Astrocyte of the spinal cord (primary cell): Measurements from ENCODE around the gene CCHCR1.
"Not testable (repeated sequence)": the region's sequence is repeated elsewhere in the genome, so short reads cannot be mapped to it uniquely, and the experiment has no call there.

Experiments
- DNase-seq: peaks from one replicate; pipeline ENCODE4 v3.0.0; 2011; ENCODE audit warnings: low read depth, low spot score
- H3K4me3 ChIP-seq: 2 replicates; pipeline ENCODE4 v1.5.1; 2011; ENCODE audit warnings: low read depth, mild to moderate bottlenecking, low read length, moderate library complexity
- in situ Hi-C: cut with HindIII; loops from 2 replicates; pipeline ENCODE4 v1.10.0; 2017; ENCODE audit warnings: low sequenced_read_pairs
- TF ChIP-seq, protein P1 (sequence below): IDR thresholded peaks from 2 replicates; pipeline ENCODE4 v1.5.1; 2012; ENCODE audit warnings: low read depth, mild to moderate bottlenecking, low read length, inconsistent platforms

CCHCR1 gene, protein sequence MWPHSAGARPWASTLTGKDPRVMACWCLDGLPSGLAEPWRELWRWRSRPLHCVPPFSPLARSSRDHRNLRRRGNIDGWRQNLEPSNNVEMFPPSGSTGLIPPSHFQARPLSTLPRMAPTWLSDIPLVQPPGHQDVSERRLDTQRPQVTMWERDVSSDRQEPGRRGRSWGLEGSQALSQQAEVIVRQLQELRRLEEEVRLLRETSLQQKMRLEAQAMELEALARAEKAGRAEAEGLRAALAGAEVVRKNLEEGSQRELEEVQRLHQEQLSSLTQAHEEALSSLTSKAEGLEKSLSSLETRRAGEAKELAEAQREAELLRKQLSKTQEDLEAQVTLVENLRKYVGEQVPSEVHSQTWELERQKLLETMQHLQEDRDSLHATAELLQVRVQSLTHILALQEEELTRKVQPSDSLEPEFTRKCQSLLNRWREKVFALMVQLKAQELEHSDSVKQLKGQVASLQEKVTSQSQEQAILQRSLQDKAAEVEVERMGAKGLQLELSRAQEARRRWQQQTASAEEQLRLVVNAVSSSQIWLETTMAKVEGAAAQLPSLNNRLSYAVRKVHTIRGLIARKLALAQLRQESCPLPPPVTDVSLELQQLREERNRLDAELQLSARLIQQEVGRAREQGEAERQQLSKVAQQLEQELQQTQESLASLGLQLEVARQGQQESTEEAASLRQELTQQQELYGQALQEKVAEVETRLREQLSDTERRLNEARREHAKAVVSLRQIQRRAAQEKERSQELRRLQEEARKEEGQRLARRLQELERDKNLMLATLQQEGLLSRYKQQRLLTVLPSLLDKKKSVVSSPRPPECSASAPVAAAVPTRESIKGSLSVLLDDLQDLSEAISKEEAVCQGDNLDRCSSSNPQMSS

DNA sequence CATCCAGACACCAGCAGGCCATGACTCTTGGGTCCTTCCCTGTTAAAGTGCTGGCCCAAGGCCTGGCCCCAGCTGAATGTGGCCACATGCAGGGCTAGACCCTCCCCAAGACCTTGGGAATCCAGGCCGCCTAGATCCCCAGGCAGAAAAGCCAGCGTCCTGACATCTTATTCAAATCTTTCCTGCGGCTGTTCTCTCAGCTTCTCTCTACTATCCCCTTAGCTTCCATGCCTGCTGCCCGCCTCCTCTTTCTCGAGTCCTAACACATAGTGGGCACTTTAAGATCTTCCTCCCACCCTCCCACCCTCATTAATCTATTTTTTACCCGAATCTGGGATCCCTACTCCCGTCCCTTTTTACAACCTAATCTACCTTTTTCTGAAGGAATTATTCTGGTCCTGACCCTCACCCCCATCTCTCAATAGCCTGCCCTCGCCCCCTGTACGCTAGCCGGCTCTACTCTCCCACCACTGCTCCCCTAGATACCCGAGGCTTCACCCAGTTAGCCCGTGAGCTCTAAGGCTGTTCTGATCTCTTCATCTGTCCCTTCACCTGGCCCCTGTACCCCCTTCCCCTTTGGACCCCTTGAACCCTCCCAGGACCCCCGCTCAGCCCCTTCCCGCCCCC lies at the start of gene CCHCR1:
TSS of gene CCHCR1 (minus strand) at position 290 of the 627 bp plus-strand sequence. CDS start at position 88, 202 bp downstream.
- H3K4me3 ChIP-seq = peak within 1 kb of the TSS; percentile 80
- TF ChIP-seq, protein P1, sequence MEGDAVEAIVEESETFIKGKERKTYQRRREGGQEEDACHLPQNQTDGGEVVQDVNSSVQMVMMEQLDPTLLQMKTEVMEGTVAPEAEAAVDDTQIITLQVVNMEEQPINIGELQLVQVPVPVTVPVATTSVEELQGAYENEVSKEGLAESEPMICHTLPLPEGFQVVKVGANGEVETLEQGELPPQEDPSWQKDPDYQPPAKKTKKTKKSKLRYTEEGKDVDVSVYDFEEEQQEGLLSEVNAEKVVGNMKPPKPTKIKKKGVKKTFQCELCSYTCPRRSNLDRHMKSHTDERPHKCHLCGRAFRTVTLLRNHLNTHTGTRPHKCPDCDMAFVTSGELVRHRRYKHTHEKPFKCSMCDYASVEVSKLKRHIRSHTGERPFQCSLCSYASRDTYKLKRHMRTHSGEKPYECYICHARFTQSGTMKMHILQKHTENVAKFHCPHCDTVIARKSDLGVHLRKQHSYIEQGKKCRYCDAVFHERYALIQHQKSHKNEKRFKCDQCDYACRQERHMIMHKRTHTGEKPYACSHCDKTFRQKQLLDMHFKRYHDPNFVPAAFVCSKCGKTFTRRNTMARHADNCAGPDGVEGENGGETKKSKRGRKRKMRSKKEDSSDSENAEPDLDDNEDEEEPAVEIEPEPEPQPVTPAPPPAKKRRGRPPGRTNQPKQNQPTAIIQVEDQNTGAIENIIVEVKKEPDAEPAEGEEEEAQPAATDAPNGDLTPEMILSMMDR = no peak
- DNase-seq = no peak
- in situ Hi-C loops = no loop called here

DNA sequence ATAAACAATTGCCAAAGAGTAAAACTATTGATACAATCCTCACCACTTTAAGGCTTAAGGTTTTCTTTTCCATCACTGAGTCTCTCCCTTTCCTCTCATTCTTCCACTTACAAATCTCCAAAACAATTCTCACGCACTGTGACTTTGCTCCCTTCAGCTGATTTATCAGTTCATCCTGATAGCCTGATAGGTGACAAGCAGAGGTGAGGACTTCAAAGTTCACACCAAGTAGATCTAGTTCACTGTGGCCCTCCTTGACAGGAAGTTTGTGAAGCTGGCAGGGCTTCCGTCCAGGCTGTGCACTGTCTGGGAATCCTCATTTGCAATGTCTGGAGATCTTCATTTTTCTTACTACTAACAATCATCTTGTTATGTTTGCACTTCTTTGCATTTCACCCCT lies 48.0 kb upstream of the CCHCR1 start:
- no peak overlapping the region for H3K4me3 ChIP-seq
- in situ Hi-C loops = no loop called here
- TF ChIP-seq, protein P1 = no peak

DNA sequence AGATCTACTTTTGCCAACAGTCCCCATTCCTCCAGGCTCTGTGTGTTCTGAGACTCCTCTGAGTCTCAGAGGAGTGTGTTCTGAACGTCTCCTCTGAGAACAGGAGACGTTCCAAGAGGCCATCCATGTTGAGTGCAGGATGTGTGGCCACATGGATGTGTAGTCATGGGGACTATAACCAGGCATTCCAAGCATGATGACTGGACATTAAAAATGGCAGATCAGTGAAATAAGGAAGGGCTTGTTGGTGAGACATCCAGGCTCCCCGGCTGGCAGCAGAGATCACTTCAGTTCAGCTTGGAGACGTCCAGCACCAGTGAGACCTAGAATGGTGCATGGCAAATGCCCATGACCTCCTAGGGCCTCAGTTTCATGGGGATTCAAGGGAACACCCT lies 47.1 kb upstream of the CCHCR1 start:
- TF ChIP-seq, protein P1 = no peak
- no peak for DNase-seq
- in situ Hi-C loops = no loop called here
- no peak overlapping the region for H3K4me3 ChIP-seq

More for the DNA sequence above, 48.0 kb upstream of the CCHCR1 start:
- no peak for DNase-seq

DNA sequence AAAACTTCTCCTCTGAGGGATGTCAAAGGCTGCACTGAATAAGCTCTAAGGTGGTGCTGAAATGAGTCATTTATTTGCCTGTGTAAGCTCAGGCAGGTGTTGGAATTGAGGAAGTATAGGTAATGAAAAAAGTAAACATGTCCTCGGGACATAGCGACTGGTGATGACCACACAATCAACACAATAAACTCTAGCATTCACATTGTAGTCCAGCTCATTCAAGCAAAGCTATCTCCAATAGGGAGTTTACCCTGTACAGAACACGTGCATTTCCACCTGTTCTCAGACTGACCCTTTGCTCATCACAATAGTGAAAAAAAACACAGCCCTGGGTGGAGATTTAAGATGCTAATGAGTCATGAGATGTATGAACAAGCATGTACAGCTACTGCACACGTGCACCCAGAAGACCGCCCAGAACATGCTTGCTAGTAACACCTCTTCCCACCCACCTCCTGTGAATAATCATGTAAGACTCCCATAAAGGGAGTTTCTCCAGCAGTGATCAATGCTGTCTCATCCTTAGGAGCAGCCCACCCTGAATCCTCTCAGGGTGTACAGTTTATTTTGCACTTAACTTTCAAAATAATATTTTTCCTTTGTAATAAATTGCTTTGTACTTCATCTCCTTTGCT lies 45.9 kb upstream of the CCHCR1 start:
- peak overlapping the region; percentile 29 for H3K4me3 ChIP-seq
- in situ Hi-C loops = no loop called here
- TF ChIP-seq, protein P1 = no peak
- DNase-seq = no peak

DNA sequence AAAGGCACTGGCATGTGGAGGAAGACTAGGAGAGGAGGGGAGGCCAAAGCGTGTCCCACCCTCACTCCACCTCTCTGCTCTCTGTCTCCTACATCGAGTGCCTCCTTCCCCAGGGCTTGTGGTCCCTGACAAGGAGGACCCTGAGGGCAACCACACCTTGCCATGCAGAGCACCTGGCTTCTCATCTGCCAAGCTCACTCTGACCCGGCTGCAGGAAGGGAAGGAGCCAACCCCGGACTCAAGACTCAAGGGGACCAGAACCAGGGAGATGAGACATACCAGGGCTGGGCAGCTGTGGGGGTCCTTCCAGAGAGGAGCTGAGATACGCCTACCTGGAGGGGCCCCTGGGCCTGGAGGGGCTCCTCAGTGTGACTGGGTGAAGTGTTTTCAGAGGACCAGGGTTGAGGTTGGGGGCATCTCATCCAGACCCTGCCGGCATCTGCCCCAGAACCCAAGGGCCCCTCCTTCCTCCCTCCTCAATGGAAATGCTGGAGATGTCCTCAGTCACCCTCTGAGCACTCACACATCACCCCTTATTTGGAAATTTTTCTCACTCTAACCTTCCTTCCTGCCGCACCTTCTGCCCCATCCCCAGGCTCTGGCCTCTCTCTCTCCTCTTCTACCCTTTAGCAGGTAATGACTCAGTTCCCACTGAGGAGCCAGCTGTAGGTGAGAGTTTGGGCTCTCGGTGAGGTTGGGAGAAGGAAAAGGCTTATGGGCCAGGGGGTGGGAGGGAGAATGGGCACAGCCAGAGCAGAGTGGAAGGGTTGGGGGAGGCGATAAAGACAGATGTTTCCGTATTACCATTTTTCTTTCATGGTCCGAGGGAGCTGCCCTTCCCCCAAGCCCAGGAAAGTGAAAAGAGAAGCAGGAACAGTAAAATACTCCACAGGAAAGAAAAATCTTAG lies 44.9 kb upstream of the CCHCR1 start:
- H3K4me3 ChIP-seq = no peak overlapping the region
- TF ChIP-seq, protein P1 = no peak

DNA sequence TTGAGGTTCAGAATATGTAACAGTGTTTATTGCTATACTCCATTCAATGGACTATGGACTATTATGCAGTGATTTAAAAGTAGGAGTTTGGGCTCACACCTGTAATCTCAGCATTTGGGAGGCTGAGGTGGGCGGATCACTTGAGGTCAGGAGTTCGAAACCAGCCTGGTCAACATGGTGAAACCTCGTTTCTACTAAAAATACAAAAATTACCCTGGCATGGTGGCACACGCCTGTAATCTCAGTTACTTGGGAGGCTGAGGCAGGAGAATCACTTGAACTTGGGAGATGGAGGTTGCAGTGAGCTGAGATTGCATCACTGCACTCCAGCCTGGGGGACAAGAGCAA lies 41.5 kb upstream of the CCHCR1 start:
- in situ Hi-C loops, DNase-seq, H3K4me3 ChIP-seq: not testable (repeated sequence)

More for the DNA sequence above, 44.9 kb upstream of the CCHCR1 start:
- in situ Hi-C loops = no loop called here
- DNase-seq = no peak
